H9 (cell line): ENCODE measurements around the gene FEM1B. TPM values are rescaled to one million over a fixed set of nuclear protein-coding genes. Genes with fewer than 3 reads are reported as not detected.

Experiments
- DNase-seq: peaks from one replicate; pipeline ENCODE4 v3.0.0-alpha.2; 2017
- H2AFZ ChIP-seq: one replicate; pipeline ENCODE4 v1.6.1; 2013; ENCODE audit warnings: mild to moderate bottlenecking, low read length, control low read depth, moderate library complexity
- H2AK5ac ChIP-seq: 2 replicates; pipeline ENCODE4 v1.6.1; 2013; ENCODE audit warnings: low read length, control low read depth, mixed read lengths; ENCODE audit not compliant: insufficient read length
- H2BK120ac ChIP-seq: one replicate; pipeline ENCODE4 v1.6.1; 2013; ENCODE audit warnings: low read depth, mild to moderate bottlenecking, low read length, control low read depth, inconsistent platforms; ENCODE audit not compliant: poor library complexity, severe bottlenecking
- H2BK12ac ChIP-seq: 2 replicates; pipeline ENCODE4 v1.6.1; 2013; ENCODE audit warnings: low read length, control low read depth, mixed read lengths, low read depth; ENCODE audit not compliant: insufficient read length
- H2BK15ac ChIP-seq: 2 replicates; pipeline ENCODE4 v1.6.1; 2013; ENCODE audit warnings: low read depth, low read length, control low read depth
- H2BK20ac ChIP-seq: one replicate; pipeline ENCODE4 v1.6.1; 2013; ENCODE audit warnings: low read depth, mild to moderate bottlenecking, low read length, control low read depth, inconsistent platforms; ENCODE audit not compliant: poor library complexity, severe bottlenecking
- H2BK5ac ChIP-seq: 2 replicates; pipeline ENCODE4 v1.6.1; 2013; ENCODE audit warnings: low read length, control low read depth, mixed read lengths; ENCODE audit not compliant: insufficient read length
- H3K14ac ChIP-seq: 2 replicates; pipeline ENCODE4 v1.6.1; 2013; ENCODE audit warnings: low read length, control low read depth; ENCODE audit not compliant: insufficient read depth
- H3K18ac ChIP-seq: 2 replicates; pipeline ENCODE4 v1.6.1; 2013; ENCODE audit warnings: low read depth, mild to moderate bottlenecking, mixed read lengths, low read length, control low read depth; ENCODE audit not compliant: insufficient read length
- H3K23ac ChIP-seq: 2 replicates; pipeline ENCODE4 v1.6.1; 2013; ENCODE audit warnings: low read length, control low read depth, mixed read lengths, low read depth; ENCODE audit not compliant: insufficient read length
- H3K23me2 ChIP-seq: 2 replicates; pipeline ENCODE4 v1.6.1; 2013; ENCODE audit warnings: low read depth, mild to moderate bottlenecking, mixed read lengths, low read length, control low read depth; ENCODE audit not compliant: insufficient read length, poor library complexity, severe bottlenecking
- H3K27ac ChIP-seq: 2 replicates; pipeline ENCODE4 v1.5.1; 2013; ENCODE audit warnings: low read length, control low read depth, mixed read lengths, low read depth; ENCODE audit not compliant: insufficient read length
- H3K27me3 ChIP-seq: 2 replicates; pipeline ENCODE4 v1.6.1; 2013; ENCODE audit warnings: low read length, control low read depth, inconsistent platforms; ENCODE audit not compliant: insufficient read depth
- H3K4ac ChIP-seq: 2 replicates; pipeline ENCODE4 v1.6.1; 2013; ENCODE audit warnings: low read depth, mild to moderate bottlenecking, control low read depth, inconsistent platforms, low read length, moderate library complexity
- H3K4me1 ChIP-seq: 2 replicates; pipeline ENCODE4 v1.6.1; 2013; ENCODE audit warnings: low read length, control low read depth, inconsistent platforms; ENCODE audit not compliant: insufficient read depth
- H3K4me2 ChIP-seq: 2 replicates; pipeline ENCODE4 v1.6.1; 2013; ENCODE audit warnings: low read length, control low read depth, mixed read lengths; ENCODE audit not compliant: insufficient read length, insufficient read depth
- H3K56ac ChIP-seq: 2 replicates; pipeline ENCODE4 v1.6.1; 2013; ENCODE audit warnings: low read depth, mild to moderate bottlenecking, mixed read lengths, low read length, control low read depth; ENCODE audit not compliant: insufficient read length
- H3K79me1 ChIP-seq: 2 replicates; pipeline ENCODE4 v1.6.1; 2013; ENCODE audit warnings: low read depth, mild to moderate bottlenecking, moderate library complexity, low read length, control low read depth, inconsistent platforms; ENCODE audit not compliant: insufficient read depth, poor library complexity, severe bottlenecking
- H3K79me2 ChIP-seq: 2 replicates; pipeline ENCODE4 v1.6.1; 2013; ENCODE audit warnings: low read length, control low read depth, inconsistent platforms; ENCODE audit not compliant: insufficient read depth
- H3K9ac ChIP-seq: 2 replicates; pipeline ENCODE4 v1.6.1; 2013; ENCODE audit warnings: low read length, control low read depth, mixed read lengths; ENCODE audit not compliant: insufficient read length; ENCODE audit errors: extremely low read depth
- H3K9me3 ChIP-seq: one replicate; pipeline ENCODE4 v1.6.1; 2013; ENCODE audit warnings: low read depth, low read length, inconsistent platforms; ENCODE audit not compliant: control insufficient read depth
- H3T11ph ChIP-seq: one replicate; pipeline ENCODE4 v1.6.1; 2013; ENCODE audit warnings: mild to moderate bottlenecking, low read length, control low read depth, inconsistent platforms
- H4K20me1 ChIP-seq: one replicate; pipeline ENCODE4 v1.6.1; 2013; ENCODE audit not compliant: control insufficient read depth, insufficient read length, insufficient read depth
- H4K5ac ChIP-seq: 2 replicates; pipeline ENCODE4 v1.6.1; 2013; ENCODE audit warnings: low read depth, mild to moderate bottlenecking, mixed read lengths, low read length, control low read depth; ENCODE audit not compliant: insufficient read length
- H4K8ac ChIP-seq: replicated peaks from 2 replicates; pipeline ENCODE4 v1.6.1; 2013; ENCODE audit warnings: low read length, control low read depth, mixed read lengths, low read depth; ENCODE audit not compliant: insufficient read length
- H4K91ac ChIP-seq: 2 replicates; pipeline ENCODE4 v1.6.1; 2013; ENCODE audit warnings: low read depth, mild to moderate bottlenecking, moderate library complexity, mixed read lengths, low read length, control low read depth; ENCODE audit not compliant: insufficient read length
- H3K27ac Mint-ChIP-seq, 3 experiments: 2 replicates in 2 of 3; 3 replicates in 1 of 3; pipeline ENCODE4 v1.8.0; 2020 to 2021; ENCODE audit warnings: mixed read lengths in 3 of 3, mild to moderate bottlenecking in 1 of 3, moderate library complexity in 1 of 3
- H3K27me3 Mint-ChIP-seq: 2 replicates; pipeline ENCODE4 v1.8.0; 2021; ENCODE audit warnings: low read depth, mild to moderate bottlenecking, moderate library complexity, mixed read lengths
- H3K36me3 Mint-ChIP-seq, 3 experiments: 2 replicates in 2 of 3; 3 replicates in 1 of 3; pipeline ENCODE4 v1.8.0; 2020 to 2021; ENCODE audit warnings: low read depth in 3 of 3, mixed read lengths in 3 of 3; ENCODE audit not compliant: insufficient read depth in 1 of 3
- H3K4me1 Mint-ChIP-seq, 2 experiments: 2 replicates each; pipeline ENCODE4 v1.8.0; 2020; ENCODE audit warnings: mixed read lengths in 2 of 2
- H3K4me3 Mint-ChIP-seq, 2 experiments: 2 replicates in 1 of 2; 3 replicates in 1 of 2; pipeline ENCODE4 v1.8.0; 2020 to 2021; ENCODE audit warnings: mild to moderate bottlenecking in 2 of 2, mixed read lengths in 2 of 2, moderate library complexity in 1 of 2
- H3K9me3 Mint-ChIP-seq, 2 experiments: 2 replicates in 1 of 2; 3 replicates in 1 of 2; pipeline ENCODE4 v1.8.0; 2020; ENCODE audit warnings: mild to moderate bottlenecking in 2 of 2, mixed read lengths in 2 of 2, moderate library complexity in 1 of 2
- CTCF ChIP-seq: fragments of 200-600 bp; sonication (generic); conservative IDR thresholded peaks from 3 replicates; pipeline ENCODE4 v1.8.0; 2021; ENCODE audit warnings: antibody characterized with exemption, mild to moderate bottlenecking
- WGBS: extraction: QIAGEN DNeasy Blood & Tissue Kit; methylation state at CpG from one replicate; pipeline ENCODE4 v1.1.7; 2013; ENCODE audit warnings: missing lambda C conversion rate, low lambda C conversion rate, mixed read lengths; ENCODE audit not compliant: insufficient read length; ENCODE audit errors: extremely low coverage; 5-methylcytosine and 5-hydroxymethylcytosine counted together
- total RNA-seq: library from RNA; stranded (reverse); gene quantifications from 2 replicates; pipeline ENCODE4 v1.2.1, GENCODE V29; 2021

The FEM1B gene
- total RNA-seq, 1 experiment from 2014 or later = 77.9 TPM

GRCh38 chr15:68232449-68232848 is 45.1 kb upstream of the FEM1B start:
- Histone ChIP-seq H2BK5ac (no peak overlapping the region), H2AK5ac (no peak overlapping the region), H4K5ac (no peak overlapping the region), H2BK12ac (no peak overlapping the region), H3K9ac (no peak overlapping the region), H2AFZ (no peak overlapping the region), H2BK15ac (no peak overlapping the region), H3K9me3 (no peaks in the 10 kb centered on the region), H3K4me2 (no peak overlapping the region), H3K79me1 (no peaks in the 10 kb centered on the region), H3K4me1 (peaks cover 9% of the 10 kb centered on the region; the same call in 1 of the 2 replicates), H2BK20ac (no peak overlapping the region), H3K4ac (no peak overlapping the region), H3K23ac (no peak overlapping the region), H3K18ac (no peak overlapping the region), H4K8ac (no peak overlapping the region), H3K27me3 (no peaks in the 10 kb centered on the region), H4K20me1 (no peaks in the 10 kb centered on the region), H3K56ac (no peak overlapping the region), H2BK120ac (no peak overlapping the region), H3T11ph (no peak overlapping the region), H4K91ac (no peak overlapping the region), H3K23me2 (peaks cover 16% of the 10 kb centered on the region), H3K79me2 (peaks cover 12% of the 10 kb centered on the region; the same call in 1 of the 2 replicates), H3K27ac (no peak overlapping the region), H3K14ac (no peak overlapping the region)
- no peak for TF ChIP-seq CTCF
- Mint-ChIP-seq H3K36me3 (peaks cover 0 to 3% (median 0%) of the 10 kb centered on the region in 3 experiments; a peak in 1 of 7 replicates), H3K4me3 (no peak overlapping the region), H3K9me3 (no peaks in the 10 kb centered on the region), H3K27me3 (peaks cover 19% of the 10 kb centered on the region), H3K27ac (no peak overlapping the region), H3K4me1 (peaks cover 32 to 43% of the 10 kb centered on the region in 2 experiments)
- no peak for DNase-seq
- no CpG with 5 or more reads among the region's 6 CpGs for WGBS
